ENCODE data around the gene PWWP2B. TPM values are rescaled to one million over a fixed set of nuclear protein-coding genes. Genes with fewer than 3 reads are reported as not detected.

PWWP2B gene
- total and polyA plus RNA-seq, 9 of the 15 experiments (the other 6 are each of a cell fraction or from before 2014, with no cell fraction given) = 0.07 to 9.2 (median 1.6) TPM; not detected in 1

GRCh38 chr10:132434405-132435005, 37.5 kb downstream of the PWWP2B start (continued):
- no peak for TF ChIP-seq BCLAF1 (IDR thresholded peaks at IDR 0.05; ENCODE audit: borderline replicate concordance in 1 of 2, control insufficient read depth in 1 of 2, low read depth in 2 of 2, low read length in 1 of 2)
- no peak for TF ChIP-seq NR1H2 (CRISPR knock-in tag; IDR thresholded peaks at IDR 0.05)
- no peak for TF ChIP-seq BRF1 (IDR thresholded peaks at IDR 0.05; ENCODE audit: borderline replicate concordance, extremely low read depth, insufficient read length)
- TF ChIP-seq FOXJ2 (tag; IDR thresholded peaks at IDR 0.05) = no peak
- no peak for TF ChIP-seq MEF2D (tag; conservative IDR thresholded peaks at IDR 0.05; ENCODE audit: low read depth)
- TF ChIP-seq, protein P1, sequence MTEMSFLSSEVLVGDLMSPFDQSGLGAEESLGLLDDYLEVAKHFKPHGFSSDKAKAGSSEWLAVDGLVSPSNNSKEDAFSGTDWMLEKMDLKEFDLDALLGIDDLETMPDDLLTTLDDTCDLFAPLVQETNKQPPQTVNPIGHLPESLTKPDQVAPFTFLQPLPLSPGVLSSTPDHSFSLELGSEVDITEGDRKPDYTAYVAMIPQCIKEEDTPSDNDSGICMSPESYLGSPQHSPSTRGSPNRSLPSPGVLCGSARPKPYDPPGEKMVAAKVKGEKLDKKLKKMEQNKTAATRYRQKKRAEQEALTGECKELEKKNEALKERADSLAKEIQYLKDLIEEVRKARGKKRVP (CRISPR knock-in tag; IDR thresholded peaks at IDR 0.05) = no peak
- TF ChIP-seq, protein P2, sequence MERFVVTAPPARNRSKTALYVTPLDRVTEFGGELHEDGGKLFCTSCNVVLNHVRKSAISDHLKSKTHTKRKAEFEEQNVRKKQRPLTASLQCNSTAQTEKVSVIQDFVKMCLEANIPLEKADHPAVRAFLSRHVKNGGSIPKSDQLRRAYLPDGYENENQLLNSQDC (CRISPR knock-in tag; IDR thresholded peaks at IDR 0.05) = no peak
- no peak for TF ChIP-seq ARID3B (CRISPR knock-in tag; IDR thresholded peaks at IDR 0.05; ENCODE audit: borderline replicate concordance)
- TF ChIP-seq ATF7 (IDR thresholded peaks at IDR 0.05) = no peak
- TF ChIP-seq STAT5A (IDR thresholded peaks at IDR 0.05; ENCODE audit: borderline replicate concordance, low read length) = no peak
- no peak for TF ChIP-seq RNF219 (CRISPR knock-in tag; IDR thresholded peaks at IDR 0.05)
- TF ChIP-seq ZNF174 (CRISPR knock-in tag; IDR thresholded peaks at IDR 0.05) = no peak
- no peak for TF ChIP-seq KAT8 (IDR thresholded peaks at IDR 0.05; ENCODE audit: low read depth)
- peak; percentile 42 for TF ChIP-seq SP2 (IDR thresholded peaks at IDR 0.05; ENCODE audit: extremely low read depth, low read depth, low read length, poor library complexity, severe bottlenecking)
- no peak for TF ChIP-seq POU5F1 (IDR thresholded peaks at IDR 0.05; ENCODE audit: borderline replicate concordance, low read depth, low read length, partially characterized antibody)
- TF ChIP-seq ZNF146 (CRISPR knock-in tag; IDR thresholded peaks at IDR 0.05; ENCODE audit: unreplicated experiment) = no peak

Data from K562 (cell line).